Measurements from ENCODE around the gene DAW1.
"Not testable (repeated sequence)": the region's sequence is repeated elsewhere in the genome, so short reads cannot be mapped to it uniquely, and the experiment has no call there.

Gene DAW1

GRCh38 chr2:227871375-227871791 lies at the start of gene DAW1:
TSS of gene DAW1 (plus strand) at chr2:227871631. CDS start at chr2:227871690, 59 bp downstream.
- DNase-seq = peak in 3 of 14 donors; percentile 4 to 42 (median 4)

- no peak for DNase-seq
These were observed 48.9 kb upstream of the DAW1 start for GRCh38 chr2:227822416-227823003.

GRCh38 chr2:227823922-227824321 lies 47.5 kb upstream of the DAW1 start:
- no peak for DNase-seq

GRCh38 chr2:227824711-227825110 lies 46.7 kb upstream of the DAW1 start:
- DNase-seq = no peak

GRCh38 chr2:227826019-227826521 lies 45.4 kb upstream of the DAW1 start:
- peak in 9 of 14 donors; percentile 14 to 76 (median 48) for DNase-seq

GRCh38 chr2:227826563-227826962 lies 44.9 kb upstream of the DAW1 start:
- no peak for DNase-seq

- DNase-seq = no peak
These were observed 44.3 kb upstream of the DAW1 start for GRCh38 chr2:227827143-227827542.

GRCh38 chr2:227828477-227828912 lies 42.9 kb upstream of the DAW1 start:
- no peak for DNase-seq

- no peak for DNase-seq
These were observed 42.1 kb upstream of the DAW1 start for GRCh38 chr2:227829337-227829736.

GRCh38 chr2:227834423-227834822 lies 37.0 kb upstream of the DAW1 start:
- DNase-seq = no peak

- no peak for DNase-seq
These were observed 36.3 kb upstream of the DAW1 start for GRCh38 chr2:227834916-227835650.

- not testable (repeated sequence) for DNase-seq
These were observed 31.9 kb upstream of the DAW1 start for GRCh38 chr2:227839339-227840129.

- DNase-seq = no peak
These were observed 24.6 kb upstream of the DAW1 start for GRCh38 chr2:227846831-227847230.

- no peak for DNase-seq
These were observed 23.3 kb upstream of the DAW1 start for GRCh38 chr2:227848146-227848545.

GRCh38 chr2:227848586-227848985 lies 22.8 kb upstream of the DAW1 start:
- no peak for DNase-seq

- DNase-seq = no peak
These were observed 21.5 kb upstream of the DAW1 start for GRCh38 chr2:227849906-227850305.

- DNase-seq = no peak
These were observed 18.2 kb upstream of the DAW1 start for GRCh38 chr2:227853204-227853629.

- DNase-seq = no peak
These were observed 17.6 kb upstream of the DAW1 start for GRCh38 chr2:227853765-227854271.

- DNase-seq = no peak
These were observed 16.0 kb upstream of the DAW1 start for GRCh38 chr2:227855440-227855839.

- DNase-seq = no peak
These were observed 14.7 kb upstream of the DAW1 start for GRCh38 chr2:227856697-227857096.

- peak in 12 of 14 donors; percentile 9 to 87 (median 40) for DNase-seq
These were observed 11.2 kb upstream of the DAW1 start for GRCh38 chr2:227860221-227860641.

GRCh38 chr2:227861011-227861410 lies 10.4 kb upstream of the DAW1 start:
- peak in 1 of 14 donors; percentile 45 for DNase-seq

Measured in C1 segment of cervical spinal cord (tissue), 14 donors.